Measurements from ENCODE around the gene CARS2.
"Not testable (repeated sequence)": the region's sequence is repeated elsewhere in the genome, so short reads cannot be mapped to it uniquely, and the experiment has no call there.

Gene CARS2

GRCh38 chr13:110632255-110632654 lies 73.7 kb downstream of the CARS2 start:
- H3K27ac ChIP-seq (ENCODE audit: low read length); H3K9ac ChIP-seq (ENCODE audit: low read depth, low read length); H3K27me3 ChIP-seq (ENCODE audit: insufficient read depth, low read length); H3K4me3 ChIP-seq (ENCODE audit: low read length); H3K9me3 ChIP-seq (ENCODE audit: insufficient read depth, low read depth, low read length); H3K4me1 ChIP-seq (ENCODE audit: insufficient read depth, low read length): not testable (repeated sequence)
- peaks cover 67% of the 10 kb centered on the region for H3K36me3 ChIP-seq (ENCODE audit: insufficient read depth, low read depth, low read length)

DNA sequence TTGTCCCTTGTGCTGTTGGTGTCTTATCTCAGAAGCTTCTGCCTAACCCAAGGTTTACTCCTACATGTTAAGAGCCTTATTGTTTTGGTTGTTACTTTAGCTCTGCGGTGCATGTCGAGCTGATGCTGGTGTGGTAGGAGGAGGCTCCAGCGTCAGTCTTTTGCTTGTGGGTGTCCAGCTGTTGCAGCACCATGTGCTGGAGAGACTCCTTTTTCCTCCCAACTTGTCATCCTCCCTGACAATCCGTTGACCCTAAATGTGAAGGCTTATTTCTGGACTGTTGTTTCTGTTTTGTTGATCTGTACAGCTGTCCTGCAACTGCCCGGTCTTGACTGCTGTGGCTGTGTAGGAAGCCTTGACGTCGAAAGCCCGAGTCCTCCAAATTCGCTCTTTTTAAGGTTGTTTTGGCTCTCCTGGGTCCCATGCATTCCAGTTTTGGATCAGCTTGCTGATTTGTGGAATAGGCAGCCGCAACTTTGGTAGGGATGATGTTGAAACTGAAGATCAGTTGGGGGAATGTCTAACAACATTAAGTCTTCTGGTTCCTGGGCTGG lies 75.3 kb downstream of the CARS2 start:
- peaks cover 51% of the 10 kb centered on the region for H3K36me3 ChIP-seq (ENCODE audit: insufficient read depth, low read depth, low read length)
- no peaks in the 10 kb centered on the region for H3K9me3 ChIP-seq (ENCODE audit: insufficient read depth, low read depth, low read length)
- H3K27ac ChIP-seq (ENCODE audit: low read length): no peak overlapping the region
- H3K4me3 ChIP-seq (ENCODE audit: low read length): no peak overlapping the region
- H3K4me1 ChIP-seq (ENCODE audit: insufficient read depth, low read length): no peaks in the 10 kb centered on the region
- no peaks in the 10 kb centered on the region for H3K27me3 ChIP-seq (ENCODE audit: insufficient read depth, low read length)
- no peak overlapping the region for H3K9ac ChIP-seq (ENCODE audit: low read depth, low read length)

DNA sequence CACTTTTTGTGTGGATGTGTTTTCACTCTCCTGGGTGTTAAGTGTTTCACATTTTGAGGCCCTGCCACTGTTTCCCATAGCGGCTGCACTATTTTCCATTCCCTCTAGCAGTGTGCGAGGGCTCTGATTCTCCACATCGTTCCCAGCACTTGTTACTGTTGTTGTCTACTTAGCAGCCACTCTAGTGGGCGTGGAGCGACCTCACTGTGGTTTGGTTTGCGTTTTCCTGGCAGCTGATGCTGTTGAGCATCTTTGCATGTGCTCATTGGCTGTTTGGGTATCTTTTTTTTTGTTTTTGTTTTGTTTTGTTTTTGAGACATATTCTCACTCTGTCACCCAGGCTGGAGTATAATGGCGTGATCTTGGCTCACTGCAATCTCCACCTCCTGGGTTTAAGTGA lies 76.2 kb downstream of the CARS2 start:
- no peaks in the 10 kb centered on the region for H3K9me3 ChIP-seq (ENCODE audit: insufficient read depth, low read depth, low read length)
- no peak overlapping the region for H3K9ac ChIP-seq (ENCODE audit: low read depth, low read length)
- H3K4me3 ChIP-seq (ENCODE audit: low read length): no peak overlapping the region
- peaks cover 51% of the 10 kb centered on the region for H3K36me3 ChIP-seq (ENCODE audit: insufficient read depth, low read depth, low read length)
- H3K4me1 ChIP-seq (ENCODE audit: insufficient read depth, low read length): no peaks in the 10 kb centered on the region
- H3K27ac ChIP-seq (ENCODE audit: low read length): no peak overlapping the region
- no peaks in the 10 kb centered on the region for H3K27me3 ChIP-seq (ENCODE audit: insufficient read depth, low read length)

GRCh38 chr13:110628952-110629701 lies 76.8 kb downstream of the CARS2 start:
- H3K9ac ChIP-seq (ENCODE audit: low read depth, low read length): no peak overlapping the region
- no peaks in the 10 kb centered on the region for H3K9me3 ChIP-seq (ENCODE audit: insufficient read depth, low read depth, low read length)
- no peak overlapping the region for H3K4me3 ChIP-seq (ENCODE audit: low read length)
- no peaks in the 10 kb centered on the region for H3K4me1 ChIP-seq (ENCODE audit: insufficient read depth, low read length)
- peaks cover 45% of the 10 kb centered on the region for H3K36me3 ChIP-seq (ENCODE audit: insufficient read depth, low read depth, low read length)
- no peaks in the 10 kb centered on the region for H3K27me3 ChIP-seq (ENCODE audit: insufficient read depth, low read length)
- H3K27ac ChIP-seq (ENCODE audit: low read length): no peak overlapping the region

DNA sequence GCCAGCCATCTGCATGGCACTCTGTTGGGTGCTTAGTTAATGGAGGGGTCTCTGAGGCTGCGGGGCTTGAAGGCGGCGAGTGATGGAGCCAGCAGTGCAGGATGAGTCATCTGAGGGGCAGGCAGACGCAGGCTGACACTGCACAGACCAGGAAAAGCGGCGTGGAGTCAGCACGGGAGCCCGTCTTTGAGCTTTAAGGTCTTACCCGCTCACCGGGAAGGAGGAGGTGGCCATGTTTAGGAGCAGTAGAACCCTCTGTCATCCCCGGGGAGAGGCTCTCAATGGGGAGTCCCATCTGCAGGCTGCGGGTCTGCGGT lies 77.5 kb downstream of the CARS2 start:
- H3K36me3 ChIP-seq (ENCODE audit: insufficient read depth, low read depth, low read length): peaks cover 43% of the 10 kb centered on the region
- no peak overlapping the region for H3K9ac ChIP-seq (ENCODE audit: low read depth, low read length)
- H3K9me3 ChIP-seq (ENCODE audit: insufficient read depth, low read depth, low read length): no peaks in the 10 kb centered on the region
- H3K4me3 ChIP-seq (ENCODE audit: low read length): no peak overlapping the region
- no peak overlapping the region for H3K27ac ChIP-seq (ENCODE audit: low read length)
- no peaks in the 10 kb centered on the region for H3K27me3 ChIP-seq (ENCODE audit: insufficient read depth, low read length)
- H3K4me1 ChIP-seq (ENCODE audit: insufficient read depth, low read length): no peaks in the 10 kb centered on the region

DNA sequence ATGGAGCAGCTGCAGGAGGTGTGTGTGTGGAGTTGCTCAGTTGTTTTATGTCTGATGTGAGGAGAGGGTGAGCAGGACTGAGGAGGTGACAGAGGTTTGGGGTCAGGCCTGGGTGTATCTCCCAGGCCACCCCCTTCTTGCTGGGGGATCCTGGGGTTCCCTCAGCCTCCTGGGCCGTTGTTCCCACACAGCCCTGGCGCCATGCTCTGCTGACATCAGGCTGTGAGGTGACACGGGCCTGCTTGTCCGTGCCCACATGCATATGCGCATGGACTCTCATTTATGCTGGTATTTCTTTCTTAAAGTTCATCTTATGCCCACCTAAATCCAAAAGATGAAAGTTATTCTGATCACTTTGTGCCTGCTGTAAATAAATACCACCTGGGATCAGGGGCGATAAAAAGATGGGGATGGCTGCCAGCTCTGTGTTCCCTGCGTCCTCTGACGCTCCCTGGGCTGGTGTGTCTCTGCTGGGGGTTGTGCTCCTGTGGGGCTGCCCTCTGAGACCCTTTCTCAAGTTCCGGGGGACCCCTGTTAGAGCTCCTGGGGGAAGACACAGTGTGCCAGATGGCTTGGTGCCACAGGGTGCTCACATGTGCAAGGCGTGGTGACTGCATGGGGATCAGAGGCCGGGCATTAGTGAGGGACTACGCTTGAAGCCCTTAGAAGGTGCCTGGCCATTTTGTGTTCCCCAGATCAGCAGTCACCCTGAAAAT lies 78.0 kb downstream of the CARS2 start:
- Histone ChIP-seq H3K27ac (ENCODE audit: low read length) (no peak overlapping the region), H3K4me1 (ENCODE audit: insufficient read depth, low read length) (no peaks in the 10 kb centered on the region), H3K36me3 (ENCODE audit: insufficient read depth, low read depth, low read length) (peaks cover 48% of the 10 kb centered on the region), H3K9me3 (ENCODE audit: insufficient read depth, low read depth, low read length) (no peaks in the 10 kb centered on the region), H3K4me3 (ENCODE audit: low read length) (no peak overlapping the region), H3K27me3 (ENCODE audit: insufficient read depth, low read length) (no peaks in the 10 kb centered on the region), H3K9ac (ENCODE audit: low read depth, low read length) (no peak overlapping the region)

DNA sequence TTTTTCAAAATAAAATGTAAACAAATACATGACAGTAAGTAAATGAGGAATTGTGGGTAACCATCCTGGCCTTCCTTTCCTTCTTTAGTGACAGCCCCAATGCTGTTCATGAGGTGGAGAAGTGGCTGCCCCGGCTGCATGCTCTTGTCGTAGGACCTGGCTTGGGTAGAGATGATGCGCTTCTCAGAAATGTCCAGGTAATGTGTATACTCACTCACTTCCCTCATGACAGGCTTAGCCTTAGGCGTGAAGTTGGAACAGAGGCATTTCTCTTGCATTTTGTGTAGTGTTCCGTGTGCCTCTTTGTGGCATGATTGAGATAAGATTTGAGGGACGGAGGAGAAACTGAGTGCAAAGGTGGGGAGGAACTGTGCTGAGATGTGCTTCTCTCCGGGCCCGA lies 78.6 kb downstream of the CARS2 start:
- Histone ChIP-seq H3K27me3 (ENCODE audit: insufficient read depth, low read length) (no peaks in the 10 kb centered on the region), H3K4me3 (ENCODE audit: low read length) (no peak overlapping the region), H3K36me3 (ENCODE audit: insufficient read depth, low read depth, low read length) (peaks cover 54% of the 10 kb centered on the region), H3K9me3 (ENCODE audit: insufficient read depth, low read depth, low read length) (no peaks in the 10 kb centered on the region), H3K27ac (ENCODE audit: low read length) (no peak overlapping the region), H3K9ac (ENCODE audit: low read depth, low read length) (no peak overlapping the region), H3K4me1 (ENCODE audit: insufficient read depth, low read length) (no peaks in the 10 kb centered on the region)

DNA sequence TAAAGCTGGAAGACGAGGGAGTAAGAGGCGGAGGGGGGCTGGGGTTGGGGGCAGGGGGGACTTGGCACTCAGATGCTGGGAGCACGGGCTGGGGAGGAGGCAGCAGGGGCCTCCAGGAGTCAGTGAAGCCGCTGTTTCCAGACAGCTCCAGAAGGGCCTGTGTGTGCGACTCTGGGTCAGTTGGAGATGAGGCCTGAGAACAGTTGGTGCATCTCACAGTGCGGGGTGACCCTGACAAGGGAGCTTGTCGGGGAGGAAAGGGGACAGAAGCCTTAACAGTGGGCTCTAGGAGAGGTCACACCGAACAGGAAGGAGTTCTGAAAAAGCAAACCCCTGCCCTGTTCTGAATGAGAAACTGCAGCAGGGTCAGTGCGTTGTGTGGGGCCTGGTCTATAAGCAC lies 79.4 kb downstream of the CARS2 start:
- H3K36me3 ChIP-seq (ENCODE audit: insufficient read depth, low read depth, low read length): peaks cover 55% of the 10 kb centered on the region
- no peak overlapping the region for H3K9ac ChIP-seq (ENCODE audit: low read depth, low read length)
- no peaks in the 10 kb centered on the region for H3K27me3 ChIP-seq (ENCODE audit: insufficient read depth, low read length)
- H3K4me1 ChIP-seq (ENCODE audit: insufficient read depth, low read length): no peaks in the 10 kb centered on the region
- no peak overlapping the region for H3K27ac ChIP-seq (ENCODE audit: low read length)
- H3K9me3 ChIP-seq (ENCODE audit: insufficient read depth, low read depth, low read length): no peaks in the 10 kb centered on the region
- no peak overlapping the region for H3K4me3 ChIP-seq (ENCODE audit: low read length)

DNA sequence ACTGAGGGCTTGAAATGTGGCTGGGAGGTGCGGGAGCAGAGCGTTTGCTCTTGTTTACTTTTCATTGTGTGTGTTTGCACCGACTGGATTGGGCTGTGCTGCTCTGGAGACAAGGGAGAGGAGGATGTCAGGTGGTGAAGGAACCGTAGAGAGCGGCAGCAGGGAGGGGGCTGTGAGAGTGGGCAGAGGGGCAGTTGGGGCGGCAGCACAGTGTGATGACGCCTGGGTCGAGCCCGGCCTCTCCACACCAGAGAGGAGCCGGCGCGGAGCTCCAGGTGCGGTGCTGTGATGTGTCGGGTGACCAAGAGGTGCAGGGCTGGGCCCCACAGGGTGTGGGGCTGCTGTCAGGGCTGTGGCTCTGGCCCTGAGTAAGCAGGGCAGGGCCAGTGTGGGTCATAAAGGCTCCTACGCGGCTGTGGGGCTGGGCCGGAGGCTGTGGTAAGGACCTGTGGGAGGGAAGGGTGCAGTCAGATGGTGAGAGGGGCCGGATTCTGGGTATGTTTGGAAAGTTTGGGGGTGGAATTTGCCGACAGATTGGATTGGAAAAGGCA lies 80.1 kb downstream of the CARS2 start:
- Histone ChIP-seq H3K36me3 (ENCODE audit: insufficient read depth, low read depth, low read length) (peaks cover 49% of the 10 kb centered on the region), H3K27me3 (ENCODE audit: insufficient read depth, low read length) (no peaks in the 10 kb centered on the region), H3K9me3 (ENCODE audit: insufficient read depth, low read depth, low read length) (no peaks in the 10 kb centered on the region), H3K4me1 (ENCODE audit: insufficient read depth, low read length) (no peaks in the 10 kb centered on the region), H3K4me3 (ENCODE audit: low read length) (no peak overlapping the region), H3K9ac (ENCODE audit: low read depth, low read length) (no peak overlapping the region), H3K27ac (ENCODE audit: low read length) (no peak overlapping the region)

DNA sequence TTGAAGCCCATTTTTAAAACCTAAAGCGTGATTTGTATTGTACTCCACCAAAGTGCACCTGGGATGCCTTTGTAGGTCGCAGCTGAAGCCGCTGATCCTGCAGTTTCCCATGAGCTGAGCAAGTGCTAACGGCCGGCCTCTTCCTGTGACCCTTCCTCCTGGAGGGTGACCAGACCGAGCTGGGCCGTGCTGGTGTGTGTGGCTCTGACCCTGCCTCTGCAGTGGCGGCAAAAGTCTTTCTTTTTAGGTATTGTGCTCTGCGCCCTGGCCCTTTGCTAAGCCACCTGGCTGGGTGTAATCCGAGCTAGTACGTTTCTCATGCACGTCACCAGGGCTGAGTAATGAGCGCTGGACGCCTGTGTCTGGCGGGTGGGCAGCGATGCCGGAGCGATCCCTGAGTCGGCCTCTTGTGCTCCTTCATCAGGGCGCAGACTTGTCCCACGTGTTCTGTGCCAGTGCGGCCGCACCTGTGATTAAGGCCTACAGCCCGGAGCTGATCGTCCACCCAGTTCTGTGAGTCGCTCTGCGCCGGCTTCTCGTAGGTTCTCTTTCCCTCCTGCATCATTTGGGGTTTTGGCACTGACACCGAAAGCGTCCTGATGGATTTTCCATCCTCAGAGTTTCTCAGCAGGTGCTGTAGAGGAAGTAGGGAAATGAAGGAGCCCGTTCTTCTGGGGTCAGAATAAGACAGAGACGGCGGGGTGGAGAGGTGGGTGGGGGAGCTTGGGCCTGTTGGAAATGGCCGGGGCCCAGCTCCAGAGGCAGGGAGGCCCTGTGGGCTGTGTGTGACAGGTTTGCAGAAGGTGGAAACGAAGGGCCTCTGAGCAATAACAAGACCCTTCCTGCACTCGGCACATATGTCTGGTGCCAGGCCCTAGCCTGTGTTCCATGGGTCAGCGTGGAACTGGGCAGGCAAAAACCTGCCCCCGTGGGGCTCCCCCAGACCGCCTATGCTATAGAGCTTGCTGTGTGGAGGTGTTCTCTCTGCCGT lies 80.9 kb downstream of the CARS2 start:
- H3K4me1 ChIP-seq (ENCODE audit: insufficient read depth, low read length): no peaks in the 10 kb centered on the region
- H3K27me3 ChIP-seq (ENCODE audit: insufficient read depth, low read length): no peaks in the 10 kb centered on the region
- H3K4me3 ChIP-seq (ENCODE audit: low read length): no peak overlapping the region
- H3K36me3 ChIP-seq (ENCODE audit: insufficient read depth, low read depth, low read length): peaks cover 48% of the 10 kb centered on the region
- H3K27ac ChIP-seq (ENCODE audit: low read length): no peak overlapping the region
- no peaks in the 10 kb centered on the region for H3K9me3 ChIP-seq (ENCODE audit: insufficient read depth, low read depth, low read length)
- no peak overlapping the region for H3K9ac ChIP-seq (ENCODE audit: low read depth, low read length)

GRCh38 chr13:110620596-110620995 lies 85.3 kb downstream of the CARS2 start:
- no peaks in the 10 kb centered on the region; the same call in 1 of the 2 replicates for H3K27me3 ChIP-seq (ENCODE audit: insufficient read depth, low read length)
- H3K36me3 ChIP-seq (ENCODE audit: insufficient read depth, low read depth, low read length): peaks cover 25% of the 10 kb centered on the region
- no peaks in the 10 kb centered on the region for H3K9me3 ChIP-seq (ENCODE audit: insufficient read depth, low read depth, low read length)
- H3K4me3 ChIP-seq (ENCODE audit: low read length): no peak overlapping the region
- peaks cover 16% of the 10 kb centered on the region; the same call in 1 of the 2 replicates for H3K4me1 ChIP-seq (ENCODE audit: insufficient read depth, low read length)
- no peak overlapping the region for H3K27ac ChIP-seq (ENCODE audit: low read length)
- no peak overlapping the region for H3K9ac ChIP-seq (ENCODE audit: low read depth, low read length)
